AG20443 (cell line): ENCODE results near the gene CTIF.

Experiments used
- DNase-seq: peaks from one replicate; pipeline ENCODE4 v3.0.0; 2012; ENCODE audit warnings: low spot score, mixed read lengths

CTIF gene

DNA sequence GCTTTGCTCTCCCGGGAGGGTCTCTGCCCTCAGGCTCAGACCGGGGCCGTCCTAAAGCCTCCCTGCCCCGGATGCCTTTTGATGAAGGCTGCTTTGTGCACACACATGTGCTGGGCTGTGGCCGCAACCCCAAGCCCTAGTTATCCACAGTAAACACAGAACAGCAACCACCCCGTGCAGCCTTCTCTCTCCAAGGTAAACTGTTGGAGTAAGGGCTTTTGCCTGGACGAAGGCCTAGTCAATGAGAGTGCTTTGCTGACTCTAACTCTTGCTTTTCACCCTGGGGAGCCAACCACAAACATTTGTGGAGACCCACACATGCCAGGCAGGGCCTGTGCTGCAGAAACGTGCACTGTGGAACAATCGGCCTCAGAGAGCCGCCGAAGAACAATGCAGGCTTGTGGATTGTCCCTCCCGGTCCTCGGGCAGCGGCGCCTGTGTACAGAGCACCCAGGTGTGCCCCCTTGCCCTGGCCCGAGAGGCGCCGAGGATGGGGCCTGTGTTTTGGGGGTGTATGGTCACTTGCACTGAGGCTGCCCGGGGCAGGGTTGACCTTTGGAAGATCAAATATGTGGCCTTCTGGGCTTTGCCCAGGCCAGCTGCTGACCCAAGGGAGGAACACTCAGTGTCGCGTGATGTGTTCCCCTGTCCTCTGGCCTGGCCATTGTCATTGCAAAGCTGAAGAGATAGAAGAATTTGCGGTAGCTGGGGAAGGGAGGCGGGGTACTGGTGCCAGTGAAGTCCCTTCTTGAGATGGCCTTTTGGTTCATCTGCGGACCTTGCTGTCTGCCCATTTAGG is 37.0 kb downstream of the CTIF start:
- no peak for DNase-seq

DNA sequence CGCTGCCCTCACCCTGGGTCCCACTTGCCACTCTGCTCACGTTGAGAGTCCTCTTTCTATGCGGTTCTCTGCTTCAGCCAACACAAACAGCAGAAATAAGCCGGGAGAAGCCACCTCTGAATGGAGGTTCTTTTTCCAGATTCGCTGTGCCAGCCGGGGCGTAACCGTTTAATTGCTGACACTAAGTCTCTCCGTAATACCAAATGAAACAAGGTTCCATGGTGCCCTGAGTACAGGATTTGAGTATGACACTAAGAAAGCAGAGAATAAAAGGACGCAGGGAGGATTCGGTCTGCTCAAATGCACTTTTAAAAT is 37.6 kb downstream of the CTIF start:
- DNase-seq = no peak

DNA sequence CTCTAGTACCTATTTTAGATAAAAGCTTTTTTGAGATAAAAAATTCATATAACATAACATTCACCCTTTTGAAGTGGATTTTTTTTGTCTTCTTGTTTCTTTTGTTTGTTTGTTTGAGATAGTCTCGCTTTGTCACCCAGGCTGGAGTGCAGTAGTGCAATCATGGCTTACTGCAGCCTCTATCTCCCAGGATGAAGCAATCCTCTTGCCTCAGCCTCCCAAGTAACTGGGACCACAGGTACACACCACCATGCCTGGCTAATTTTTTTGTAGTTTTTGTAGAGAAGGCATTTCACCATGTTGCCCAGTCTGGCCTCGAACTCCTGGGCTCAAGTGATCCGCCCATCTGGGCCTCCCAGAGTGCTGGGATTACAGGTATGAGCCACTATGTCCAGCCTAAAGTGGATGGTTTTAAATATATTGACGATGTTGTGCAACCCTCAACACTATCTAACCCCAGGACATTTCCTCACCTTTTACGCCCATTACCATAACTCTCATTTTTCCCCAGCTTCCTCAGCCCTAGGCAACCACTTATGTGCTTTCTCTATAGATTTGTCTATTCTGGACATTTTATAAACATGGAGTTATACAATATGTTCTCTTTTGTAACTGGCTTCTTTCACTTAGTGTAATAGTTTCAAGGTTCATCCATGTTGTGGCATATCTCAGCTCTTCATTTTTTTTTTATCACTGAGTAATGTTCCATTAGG is 38.8 kb downstream of the CTIF start:
- no peak for DNase-seq

DNA sequence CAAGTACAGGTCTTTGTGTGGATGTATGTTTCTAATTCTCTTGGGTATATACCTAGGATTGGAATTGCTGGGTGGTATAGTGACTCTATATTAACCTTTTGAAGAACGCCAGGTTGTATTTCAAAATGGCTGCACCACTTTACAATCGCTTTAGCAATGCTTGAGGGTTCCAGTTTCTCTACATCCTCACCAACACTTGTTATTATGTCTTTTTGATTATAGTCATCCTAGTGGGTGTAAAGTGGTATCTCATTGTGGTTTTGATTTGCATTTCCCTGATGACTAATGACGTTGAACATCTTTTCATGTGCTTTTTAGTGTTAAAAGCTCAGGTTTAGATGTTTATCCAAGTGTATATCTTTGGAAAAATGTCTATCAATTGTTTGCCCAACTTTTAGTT is 39.5 kb downstream of the CTIF start:
- DNase-seq = no peak

DNA sequence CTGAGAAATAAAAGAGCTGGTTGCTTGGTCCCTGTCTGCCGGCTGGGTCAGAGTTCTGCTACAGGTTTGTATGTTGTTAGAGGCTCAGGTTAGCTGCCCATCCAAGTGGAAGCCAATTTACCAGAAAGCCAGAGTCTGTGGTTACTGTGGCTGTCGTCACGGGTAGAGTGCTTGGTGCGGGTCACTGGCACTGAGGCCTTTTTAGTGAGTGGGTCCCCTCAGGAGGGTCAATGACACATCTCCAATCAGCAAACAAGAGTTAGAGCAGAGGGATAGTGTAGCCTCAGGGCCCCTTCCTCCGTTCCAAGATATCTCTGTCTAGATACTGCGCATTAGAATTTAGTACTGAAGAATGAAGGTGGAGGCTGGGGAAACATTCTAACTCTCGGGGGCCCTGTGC is 41.2 kb downstream of the CTIF start:
- DNase-seq = no peak

DNA sequence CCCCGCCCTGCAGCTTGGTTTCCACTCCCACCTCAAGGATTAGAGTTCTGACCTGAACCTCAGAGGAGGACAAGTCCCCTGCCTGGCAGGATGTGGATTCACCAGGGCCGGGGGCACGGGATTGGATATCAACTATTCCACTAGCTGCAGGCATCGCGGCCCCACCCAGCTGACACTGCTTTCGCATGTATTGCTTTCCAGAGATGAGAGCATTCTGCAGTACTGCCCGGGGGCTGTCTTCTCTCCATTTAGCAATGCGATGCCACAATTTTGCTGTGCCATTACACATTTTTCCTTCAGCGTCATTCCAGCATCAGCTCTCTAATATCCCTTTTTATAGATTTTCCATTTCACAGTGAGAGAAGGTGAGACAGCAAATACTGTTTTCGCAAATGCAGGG is 42.0 kb downstream of the CTIF start:
- DNase-seq = peak; percentile 83

DNA sequence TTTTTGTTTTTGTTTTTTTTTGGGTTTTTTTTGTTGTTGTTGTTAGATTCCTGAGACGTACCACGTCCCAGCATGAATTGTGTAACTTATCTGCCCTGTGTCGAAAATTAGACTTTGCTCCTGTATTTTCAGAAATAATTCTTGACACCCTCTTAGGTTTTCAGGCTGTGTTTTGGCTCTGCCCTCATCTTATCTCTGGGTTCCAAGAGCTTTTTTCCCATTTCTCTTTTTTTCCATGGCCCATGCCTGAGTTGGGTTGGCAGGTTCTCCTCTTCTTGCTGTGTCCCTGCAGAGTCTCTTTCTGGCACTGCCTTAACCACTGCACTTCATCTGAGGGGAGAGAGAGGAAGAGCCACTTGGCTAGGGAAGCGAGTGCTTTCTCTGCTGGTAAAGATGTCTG is 42.4 kb downstream of the CTIF start:
- no peak for DNase-seq

DNA sequence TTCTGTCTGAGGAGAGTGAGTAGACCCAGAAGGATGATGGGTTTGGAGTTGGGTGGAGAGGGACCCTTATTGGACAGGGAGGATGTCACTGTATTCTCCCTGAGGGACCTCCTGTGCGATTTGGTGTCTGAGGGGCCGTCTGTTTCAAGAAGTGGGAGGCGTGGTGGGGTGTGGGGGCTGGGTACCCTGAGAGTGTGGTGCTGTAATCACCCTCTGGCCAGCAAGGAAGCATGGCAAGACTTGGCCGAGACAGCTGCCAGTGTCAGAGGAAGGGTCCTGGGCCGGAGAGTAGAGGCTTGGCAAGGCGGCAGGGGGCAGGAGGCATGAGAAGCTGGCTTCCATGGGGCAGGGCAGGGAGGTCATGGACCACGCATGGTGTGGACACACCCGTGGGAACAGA is 43.1 kb downstream of the CTIF start:
- DNase-seq = no peak

DNA sequence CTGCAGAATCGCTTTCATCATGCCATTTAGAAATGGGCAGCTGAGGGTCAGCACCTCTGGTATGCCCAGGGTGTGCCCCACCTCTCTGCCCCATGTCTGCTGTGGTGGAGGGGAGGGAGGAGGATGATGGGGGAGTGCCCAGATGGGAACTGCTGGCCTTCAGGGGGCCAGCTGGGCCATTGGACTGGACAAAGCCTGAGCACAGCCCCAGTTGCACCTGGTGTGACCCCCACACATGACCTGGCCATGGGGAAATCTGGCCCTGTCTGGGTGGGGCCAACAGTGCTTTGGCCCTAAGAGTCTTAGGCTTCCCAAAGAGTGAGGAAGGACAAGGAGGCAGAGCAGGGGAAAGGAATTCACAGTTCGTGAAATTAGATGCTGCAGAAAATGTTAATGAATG is 44.1 kb downstream of the CTIF start:
- no peak for DNase-seq

DNA sequence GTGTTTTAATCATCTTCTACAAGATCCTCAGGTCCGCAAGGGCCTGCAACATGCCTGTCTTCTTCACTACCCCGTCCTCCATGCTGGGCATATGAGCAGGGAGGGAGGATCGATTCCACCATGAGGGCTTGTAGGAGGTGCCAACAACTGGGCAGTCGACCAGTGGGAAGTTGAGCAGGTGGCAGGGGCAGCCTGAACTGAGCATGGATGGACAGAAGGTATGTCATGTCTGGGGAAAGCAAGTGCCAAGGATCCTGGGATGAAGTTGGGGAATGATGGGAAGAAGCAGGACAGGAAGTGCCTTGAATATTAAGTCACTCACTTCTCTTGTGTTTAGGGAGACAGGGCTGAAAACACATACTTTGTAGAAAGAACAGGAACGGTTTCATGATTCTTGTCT is 44.7 kb downstream of the CTIF start:
- no peak for DNase-seq

DNA sequence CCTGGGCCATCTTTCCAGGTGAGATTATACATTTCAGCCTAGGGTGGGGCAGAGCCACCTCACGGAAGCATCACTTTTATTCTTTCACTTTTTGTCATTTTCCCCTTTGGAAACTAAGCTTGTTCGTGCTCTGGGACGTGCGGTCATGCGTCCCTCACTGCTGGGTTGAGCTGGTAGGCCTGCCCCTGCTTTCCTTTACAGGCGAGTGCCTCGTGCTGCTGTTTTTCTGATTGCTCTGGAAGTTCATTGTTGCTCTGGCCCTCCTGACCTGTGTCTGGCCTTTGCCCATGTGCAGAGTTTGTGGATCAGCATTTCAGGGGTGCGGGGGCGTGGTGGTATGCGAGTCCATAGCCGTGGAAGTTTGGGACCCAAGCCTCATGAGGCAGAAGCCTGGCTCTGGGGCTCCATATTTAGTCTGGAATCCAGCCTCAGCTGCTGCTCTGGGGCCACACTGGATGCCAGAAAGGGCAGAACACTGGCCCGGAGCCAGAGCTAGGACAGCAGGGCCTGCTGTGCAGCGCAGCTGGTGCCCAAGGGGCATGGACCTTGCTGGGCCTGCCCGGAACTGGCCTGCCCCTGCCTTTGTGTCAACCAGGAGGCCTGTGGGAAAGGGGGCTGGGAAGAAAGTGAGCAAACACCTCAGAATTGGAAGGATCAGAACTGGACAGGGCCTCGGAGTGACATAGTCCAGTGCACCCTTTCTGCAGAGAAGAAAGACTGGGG is 51.1 kb downstream of the CTIF start:
- DNase-seq = peak; percentile 38

DNA sequence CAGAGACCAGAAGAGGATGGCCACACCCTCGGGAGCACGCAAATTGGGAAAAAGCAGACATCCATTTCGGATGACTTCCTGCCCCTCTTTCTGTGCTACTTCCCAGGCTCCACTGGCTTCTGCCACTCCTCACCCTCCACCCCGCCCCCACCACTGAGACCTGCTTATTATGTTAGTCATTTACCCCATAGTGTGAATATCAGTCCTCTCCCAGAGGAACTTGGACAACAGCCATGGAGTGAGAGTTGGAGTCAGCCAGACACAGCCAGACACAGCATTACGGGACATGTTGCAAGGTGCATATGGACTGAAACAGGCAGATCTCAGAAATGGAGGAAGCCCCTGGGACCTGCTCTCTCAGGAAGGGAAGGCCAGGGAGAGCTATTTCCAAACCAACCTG is 51.8 kb downstream of the CTIF start:
- DNase-seq = peak; percentile 86

DNA sequence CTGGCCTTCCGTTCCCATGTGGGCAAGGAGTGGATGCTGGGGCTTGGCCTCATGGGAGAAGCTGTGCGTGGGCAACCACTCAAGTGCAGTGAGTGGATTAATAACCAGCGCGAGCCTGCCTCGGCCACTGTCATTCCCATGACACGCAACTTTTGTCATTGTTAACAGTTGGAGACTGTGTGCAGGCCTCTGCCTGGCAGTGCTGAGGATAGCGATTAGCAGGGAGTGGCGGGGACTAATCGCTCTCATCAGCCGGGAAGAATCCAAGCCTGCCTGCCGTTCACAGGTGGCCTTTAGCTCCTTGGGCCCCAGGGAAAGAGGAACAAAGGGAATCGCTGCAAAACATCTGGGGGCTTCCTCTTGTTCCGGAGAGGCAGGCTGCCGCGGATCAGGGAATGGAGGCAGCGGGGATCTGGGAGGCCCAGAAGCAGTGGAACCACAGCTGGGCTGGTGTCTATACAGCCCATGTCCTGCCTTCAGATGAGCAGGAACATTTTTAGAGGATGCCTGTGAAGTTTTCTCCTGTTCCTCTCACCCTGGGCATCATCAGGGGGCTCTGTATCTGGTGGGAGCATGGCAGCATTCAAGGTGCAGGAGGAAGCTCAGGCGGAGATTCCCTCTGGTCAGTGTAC is 53.8 kb downstream of the CTIF start:
- DNase-seq = no peak

DNA sequence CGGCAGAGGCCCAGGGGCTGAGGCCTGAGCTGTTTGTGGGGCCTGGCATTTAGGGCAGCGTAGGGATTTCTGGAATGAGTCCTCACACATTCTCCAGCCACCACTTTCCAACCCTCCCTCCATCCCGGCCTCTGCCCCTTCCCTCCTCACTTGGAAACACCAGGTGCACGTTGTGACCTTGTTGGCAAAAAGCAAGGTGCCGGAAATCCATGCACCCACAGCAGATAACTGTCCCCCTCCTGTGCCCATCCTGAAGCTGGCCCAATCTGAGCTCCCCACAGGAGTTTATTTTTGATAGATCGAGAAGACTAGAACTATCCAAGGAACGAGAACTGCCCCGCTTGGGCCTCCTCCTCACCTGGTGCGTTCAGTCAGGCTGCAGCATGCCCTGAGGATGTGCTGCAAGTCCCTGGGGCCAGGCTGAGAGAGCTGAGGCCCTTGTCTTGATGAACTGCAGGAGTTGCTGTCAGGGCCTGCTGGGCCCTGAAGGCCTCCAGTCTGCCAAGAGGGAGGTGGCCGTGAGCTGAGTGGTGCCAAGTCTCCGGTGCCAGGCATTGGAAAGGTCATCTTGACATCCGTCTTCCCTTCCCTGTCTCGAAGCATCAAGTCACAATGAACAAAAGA is 55.8 kb downstream of the CTIF start:
- no peak for DNase-seq

DNA sequence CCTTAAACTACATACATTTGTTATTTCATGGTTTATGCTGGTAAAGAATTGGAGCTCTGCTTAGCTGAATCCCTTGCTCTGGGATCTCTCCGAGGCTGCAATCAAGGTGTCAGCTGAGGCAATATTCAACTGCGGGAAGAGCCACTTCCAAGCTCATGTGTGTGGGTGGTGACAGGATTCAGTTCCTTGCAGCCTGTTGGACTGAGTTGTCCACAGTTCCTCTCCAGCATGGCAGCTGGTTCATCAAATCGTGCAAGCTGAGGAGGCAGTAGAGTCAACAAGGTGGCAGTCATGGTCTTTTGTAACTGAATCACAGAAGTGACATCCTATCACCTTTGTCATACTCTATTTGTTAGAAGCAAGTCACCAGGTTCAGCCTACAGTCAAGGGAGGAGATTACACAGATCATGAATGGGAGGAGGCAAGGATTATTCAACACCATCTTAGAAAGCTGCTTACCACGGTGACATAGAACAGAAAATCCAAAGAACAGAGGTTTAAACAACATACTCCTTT is 56.9 kb downstream of the CTIF start:
- DNase-seq = no peak

DNA sequence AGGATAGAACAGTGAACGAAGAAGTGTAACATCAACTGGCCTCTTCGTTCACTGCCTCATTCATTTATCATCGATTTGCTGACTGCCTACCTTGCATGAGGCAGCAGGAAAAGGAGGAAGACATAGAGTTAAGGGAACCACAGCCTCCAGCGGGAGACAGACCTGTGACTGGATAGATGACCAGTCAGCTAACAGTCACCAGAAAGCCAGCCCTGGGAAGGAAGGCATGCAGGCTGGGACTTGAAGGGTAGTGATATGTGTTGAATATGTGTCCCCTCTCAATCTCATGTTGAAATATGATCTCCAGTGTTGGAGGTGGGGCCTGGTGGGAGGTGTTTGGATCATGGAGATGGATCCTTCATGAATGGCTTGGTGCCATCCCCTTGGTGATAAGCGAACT is 58.3 kb downstream of the CTIF start:
- DNase-seq = no peak

DNA sequence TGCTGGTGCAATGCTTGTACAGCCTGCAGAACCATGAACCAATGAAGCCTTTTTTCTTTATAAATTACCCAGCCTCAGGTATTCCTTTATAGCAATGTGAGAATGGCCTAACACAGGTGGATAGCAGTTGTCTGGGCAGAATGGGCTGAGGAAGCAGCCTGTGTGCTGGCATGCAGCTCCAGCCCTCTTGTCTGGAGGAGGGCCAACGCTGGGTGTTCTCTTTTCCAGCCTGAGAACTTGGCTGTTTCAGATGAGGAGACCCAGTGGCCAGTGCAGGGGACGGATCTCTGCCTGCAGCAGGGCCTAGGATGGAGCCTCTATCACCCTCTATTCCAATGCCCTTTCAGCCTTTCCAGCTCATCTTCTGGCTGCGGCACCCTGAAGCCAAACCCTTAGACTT is 58.8 kb downstream of the CTIF start:
- DNase-seq = no peak

DNA sequence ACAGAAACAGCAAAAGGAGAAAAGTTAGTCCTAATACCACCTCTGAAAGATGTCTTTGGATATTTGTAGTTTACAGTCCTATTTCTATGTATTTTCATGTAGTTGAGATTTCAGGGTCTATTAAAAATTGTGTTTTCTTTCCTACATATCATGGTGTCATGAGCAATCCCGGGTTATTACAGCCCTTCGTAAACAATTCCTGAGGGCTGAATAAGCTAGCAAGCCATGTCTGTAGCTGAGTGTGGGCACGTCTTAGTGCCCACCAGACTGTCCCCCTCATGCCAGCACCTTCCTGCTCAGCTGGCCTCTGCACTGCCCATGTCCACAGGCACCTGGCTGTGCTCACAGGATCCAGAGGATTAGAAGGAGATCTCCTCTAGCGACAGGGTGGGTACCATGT is 60.6 kb downstream of the CTIF start:
- DNase-seq = no peak

DNA sequence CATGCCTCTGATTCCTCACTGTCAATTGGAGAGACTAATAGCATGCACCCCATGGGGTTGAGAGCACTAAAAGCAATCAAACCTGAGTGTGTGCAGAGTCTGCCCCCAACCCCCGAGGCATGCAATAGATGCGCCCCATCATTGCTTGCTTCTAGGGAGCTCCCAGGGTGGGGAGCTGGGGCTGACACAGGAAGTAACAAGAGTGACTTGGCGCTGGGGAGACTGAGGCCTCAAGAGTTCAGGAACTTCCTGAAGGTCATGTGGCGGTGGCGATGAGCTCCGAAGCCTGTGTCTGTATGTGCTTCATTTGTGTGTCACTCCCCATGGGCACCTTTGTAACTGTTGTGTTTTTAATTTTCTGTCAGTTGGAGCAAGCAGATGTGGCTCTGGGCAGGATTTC is 61.2 kb downstream of the CTIF start:
- no peak for DNase-seq

DNA sequence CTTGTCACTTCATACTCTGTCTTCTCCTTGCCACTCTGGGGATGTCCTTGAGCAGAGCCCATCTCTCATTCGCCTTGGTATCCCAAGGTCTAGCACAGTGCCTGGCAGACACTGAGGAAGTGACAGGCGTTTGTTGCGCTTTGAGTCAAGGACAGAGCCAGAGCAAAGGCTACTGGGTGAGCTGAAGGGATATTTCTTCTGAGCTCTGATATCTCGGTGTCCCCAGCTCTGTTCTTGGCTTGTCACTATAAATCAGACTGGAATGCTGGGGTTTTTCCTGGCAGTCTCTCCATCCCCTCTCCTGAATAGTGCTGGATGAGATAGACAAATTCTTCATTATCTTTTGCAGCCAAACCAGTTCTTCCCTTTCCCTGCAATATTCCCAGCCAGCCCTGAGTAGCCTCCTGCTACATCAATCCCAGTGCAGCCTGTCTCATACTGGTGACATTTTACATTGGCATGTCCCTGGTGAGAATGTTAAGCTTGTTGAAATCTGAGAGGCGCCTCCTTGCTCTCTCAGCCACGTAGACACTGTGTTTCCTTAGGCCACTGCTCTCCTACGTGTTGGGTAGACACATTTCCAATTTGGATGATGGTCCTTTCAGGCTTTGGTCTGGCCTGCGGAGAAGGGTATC is 61.7 kb downstream of the CTIF start:
- DNase-seq = no peak

DNA sequence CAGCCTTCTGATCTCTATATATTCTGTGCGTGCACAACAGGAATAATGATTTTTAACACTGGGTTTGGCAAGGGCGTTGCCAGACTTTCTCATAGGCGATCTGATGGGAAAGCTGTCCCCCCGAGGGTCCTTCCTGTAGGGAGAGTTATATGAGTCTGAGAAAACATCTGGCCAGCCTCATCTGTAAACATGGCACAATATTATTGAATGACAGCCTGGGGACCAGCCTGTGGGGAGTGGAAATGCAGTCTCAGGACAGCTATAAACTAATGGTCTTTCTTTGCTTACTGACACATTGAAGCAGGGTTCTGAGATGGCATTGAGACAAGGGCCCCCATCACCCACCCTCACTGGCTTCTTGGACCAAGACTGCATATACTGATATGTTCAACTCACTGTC is 62.5 kb downstream of the CTIF start:
- no peak for DNase-seq
